ENCODE results near the gene CA9.

- TF ChIP-seq, protein P1, sequence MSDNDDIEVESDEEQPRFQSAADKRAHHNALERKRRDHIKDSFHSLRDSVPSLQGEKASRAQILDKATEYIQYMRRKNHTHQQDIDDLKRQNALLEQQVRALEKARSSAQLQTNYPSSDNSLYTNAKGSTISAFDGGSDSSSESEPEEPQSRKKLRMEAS (IDR thresholded peaks at IDR 0.05): no peak
- TF ChIP-seq, protein P2, sequence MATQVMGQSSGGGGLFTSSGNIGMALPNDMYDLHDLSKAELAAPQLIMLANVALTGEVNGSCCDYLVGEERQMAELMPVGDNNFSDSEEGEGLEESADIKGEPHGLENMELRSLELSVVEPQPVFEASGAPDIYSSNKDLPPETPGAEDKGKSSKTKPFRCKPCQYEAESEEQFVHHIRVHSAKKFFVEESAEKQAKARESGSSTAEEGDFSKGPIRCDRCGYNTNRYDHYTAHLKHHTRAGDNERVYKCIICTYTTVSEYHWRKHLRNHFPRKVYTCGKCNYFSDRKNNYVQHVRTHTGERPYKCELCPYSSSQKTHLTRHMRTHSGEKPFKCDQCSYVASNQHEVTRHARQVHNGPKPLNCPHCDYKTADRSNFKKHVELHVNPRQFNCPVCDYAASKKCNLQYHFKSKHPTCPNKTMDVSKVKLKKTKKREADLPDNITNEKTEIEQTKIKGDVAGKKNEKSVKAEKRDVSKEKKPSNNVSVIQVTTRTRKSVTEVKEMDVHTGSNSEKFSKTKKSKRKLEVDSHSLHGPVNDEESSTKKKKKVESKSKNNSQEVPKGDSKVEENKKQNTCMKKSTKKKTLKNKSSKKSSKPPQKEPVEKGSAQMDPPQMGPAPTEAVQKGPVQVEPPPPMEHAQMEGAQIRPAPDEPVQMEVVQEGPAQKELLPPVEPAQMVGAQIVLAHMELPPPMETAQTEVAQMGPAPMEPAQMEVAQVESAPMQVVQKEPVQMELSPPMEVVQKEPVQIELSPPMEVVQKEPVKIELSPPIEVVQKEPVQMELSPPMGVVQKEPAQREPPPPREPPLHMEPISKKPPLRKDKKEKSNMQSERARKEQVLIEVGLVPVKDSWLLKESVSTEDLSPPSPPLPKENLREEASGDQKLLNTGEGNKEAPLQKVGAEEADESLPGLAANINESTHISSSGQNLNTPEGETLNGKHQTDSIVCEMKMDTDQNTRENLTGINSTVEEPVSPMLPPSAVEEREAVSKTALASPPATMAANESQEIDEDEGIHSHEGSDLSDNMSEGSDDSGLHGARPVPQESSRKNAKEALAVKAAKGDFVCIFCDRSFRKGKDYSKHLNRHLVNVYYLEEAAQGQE (IDR thresholded peaks at IDR 0.05; ENCODE audit: low read depth): no peak
- TF ChIP-seq RAD21 (IDR thresholded peaks at IDR 0.05; ENCODE audit: low read depth) (no peak), FOXM1 (IDR thresholded peaks at IDR 0.05; ENCODE audit: borderline replicate concordance, low read depth) (no peak), YY1 (IDR thresholded peaks at IDR 0.05; ENCODE audit: low read depth) (no peak), EGR1 (IDR thresholded peaks at IDR 0.05) (no peak)
- TF ChIP-seq, protein P3, sequence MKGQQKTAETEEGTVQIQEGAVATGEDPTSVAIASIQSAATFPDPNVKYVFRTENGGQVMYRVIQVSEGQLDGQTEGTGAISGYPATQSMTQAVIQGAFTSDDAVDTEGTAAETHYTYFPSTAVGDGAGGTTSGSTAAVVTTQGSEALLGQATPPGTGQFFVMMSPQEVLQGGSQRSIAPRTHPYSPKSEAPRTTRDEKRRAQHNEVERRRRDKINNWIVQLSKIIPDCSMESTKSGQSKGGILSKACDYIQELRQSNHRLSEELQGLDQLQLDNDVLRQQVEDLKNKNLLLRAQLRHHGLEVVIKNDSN (IDR thresholded peaks at IDR 0.05): no peak
These were observed 31.6 kb downstream of the CA9 start for GRCh38 chr9:35705372-35705771.
